HFFc6 (cell line): ENCODE data around the gene GPR137. TPM values are rescaled to one million over a fixed set of nuclear protein-coding genes. Genes with fewer than 3 reads are reported as not detected.
A peak's percentile ranks its signal among the peaks of the same experiment; 100 is the strongest.

ENCODE experiments used
- DNase-seq: peaks from one replicate; pipeline ENCODE4 v3.0.0-alpha.2; 2018
- H3K27ac Mint-ChIP-seq: 2 replicates; pipeline ENCODE4 v1.8.0; 2020; ENCODE audit warnings: mild to moderate bottlenecking, mixed read lengths
- H3K27me3 Mint-ChIP-seq: 2 replicates; pipeline ENCODE4 v1.8.0; 2021; ENCODE audit warnings: mild to moderate bottlenecking, moderate library complexity, mixed read lengths; ENCODE audit not compliant: insufficient read depth
- H3K36me3 Mint-ChIP-seq: 2 replicates; pipeline ENCODE4 v1.8.0; 2021; ENCODE audit warnings: low read depth, mixed read lengths
- H3K4me1 Mint-ChIP-seq: 2 replicates; pipeline ENCODE4 v1.8.0; 2020; ENCODE audit warnings: low read depth, mixed read lengths
- H3K4me3 Mint-ChIP-seq: 2 replicates; pipeline ENCODE4 v1.8.0; 2020; ENCODE audit warnings: mild to moderate bottlenecking, moderate library complexity, mixed read lengths
- H3K9me3 Mint-ChIP-seq: 2 replicates; pipeline ENCODE4 v1.8.0; 2020; ENCODE audit warnings: mild to moderate bottlenecking, mixed read lengths
- total RNA-seq, 6 experiments: library from RNA; stranded (reverse); fragmentation: NEBNext Ultra II Directional; extraction: Animal tissue kit (Norgen Biotek cat#: 25700); gene quantifications; 2 replicates in 1 of 6; 3 replicates in 5 of 6; pipeline ENCODE4 v1.2.3, GENCODE V29; 2021
- TF ChIP-seq, protein P1 (sequence below): fragments of 200-600 bp; sonication (generic); IDR thresholded peaks from 2 replicates; pipeline ENCODE4 v1.5.0; 2021; ENCODE audit warnings: antibody characterized with exemption, mild to moderate bottlenecking

The GPR137 gene
- total RNA-seq, 6 experiments from 2014 or later: 27.9 to 42.1 (median 34.7) TPM

- peak overlapping the region; percentile 99 for H3K27ac Mint-ChIP-seq
- H3K4me1 Mint-ChIP-seq: peaks cover 50% of the 10 kb centered on the region
- peak overlapping the region; percentile 96 for H3K4me3 Mint-ChIP-seq
- peak; percentile 82 for DNase-seq
- H3K36me3 Mint-ChIP-seq: peaks cover 21% of the 10 kb centered on the region
- TF ChIP-seq, protein P1, sequence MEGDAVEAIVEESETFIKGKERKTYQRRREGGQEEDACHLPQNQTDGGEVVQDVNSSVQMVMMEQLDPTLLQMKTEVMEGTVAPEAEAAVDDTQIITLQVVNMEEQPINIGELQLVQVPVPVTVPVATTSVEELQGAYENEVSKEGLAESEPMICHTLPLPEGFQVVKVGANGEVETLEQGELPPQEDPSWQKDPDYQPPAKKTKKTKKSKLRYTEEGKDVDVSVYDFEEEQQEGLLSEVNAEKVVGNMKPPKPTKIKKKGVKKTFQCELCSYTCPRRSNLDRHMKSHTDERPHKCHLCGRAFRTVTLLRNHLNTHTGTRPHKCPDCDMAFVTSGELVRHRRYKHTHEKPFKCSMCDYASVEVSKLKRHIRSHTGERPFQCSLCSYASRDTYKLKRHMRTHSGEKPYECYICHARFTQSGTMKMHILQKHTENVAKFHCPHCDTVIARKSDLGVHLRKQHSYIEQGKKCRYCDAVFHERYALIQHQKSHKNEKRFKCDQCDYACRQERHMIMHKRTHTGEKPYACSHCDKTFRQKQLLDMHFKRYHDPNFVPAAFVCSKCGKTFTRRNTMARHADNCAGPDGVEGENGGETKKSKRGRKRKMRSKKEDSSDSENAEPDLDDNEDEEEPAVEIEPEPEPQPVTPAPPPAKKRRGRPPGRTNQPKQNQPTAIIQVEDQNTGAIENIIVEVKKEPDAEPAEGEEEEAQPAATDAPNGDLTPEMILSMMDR: no peak
- H3K9me3 Mint-ChIP-seq: no peaks in the 10 kb centered on the region
- peaks cover 14% of the 10 kb centered on the region for H3K27me3 Mint-ChIP-seq
Observed at GRCh38 chr11:64268025-64268892, 17.4 kb upstream of the GPR137 start.

DNA sequence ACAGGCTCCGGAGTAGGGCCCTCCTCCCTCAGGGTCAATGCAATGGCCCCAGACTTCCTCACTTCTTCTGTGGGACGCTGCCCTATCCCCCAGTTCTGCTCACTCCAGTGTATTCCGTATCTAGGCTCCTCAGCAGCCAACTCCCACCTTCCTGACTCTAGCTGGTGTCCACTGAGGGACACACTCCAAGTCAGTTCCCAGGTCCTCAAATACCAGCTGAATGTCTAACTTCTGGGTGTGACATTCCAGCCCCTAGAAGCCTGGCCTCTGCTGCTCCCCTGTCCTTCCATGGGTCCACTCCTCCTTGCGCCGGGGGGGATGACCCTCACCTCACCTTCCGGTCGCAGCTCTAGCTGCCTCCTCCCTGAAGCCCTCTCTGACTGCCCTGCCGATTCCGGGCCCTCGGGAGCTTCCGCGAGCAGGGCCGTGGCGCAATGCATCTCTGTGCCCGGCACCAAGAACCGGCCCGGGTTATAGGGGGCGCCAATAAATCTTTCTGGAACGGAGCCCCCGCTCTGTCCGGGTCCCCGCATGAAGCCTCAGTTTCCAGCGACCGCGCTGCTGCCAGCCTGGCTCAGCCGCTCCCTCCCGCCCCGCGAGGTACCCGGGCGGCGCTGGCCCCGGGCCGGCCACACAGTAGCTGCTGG lies 16.6 kb upstream of the GPR137 start:
- Mint-ChIP-seq H3K36me3 (peaks cover 19% of the 10 kb centered on the region; the same call in 1 of the 2 replicates), H3K9me3 (no peaks in the 10 kb centered on the region), H3K27me3 (peaks cover 14% of the 10 kb centered on the region), H3K4me1 (peaks cover 48% of the 10 kb centered on the region), H3K27ac (peak overlapping the region; percentile 99), H3K4me3 (peak overlapping the region; percentile 96)
- DNase-seq: no peak
- TF ChIP-seq, protein P1: no peak; the same call in 1 of the 2 replicates

- Mint-ChIP-seq H3K27me3 (peaks cover 14% of the 10 kb centered on the region), H3K27ac (peak overlapping the region; percentile 99), H3K9me3 (no peaks in the 10 kb centered on the region), H3K4me3 (peak overlapping the region; percentile 96), H3K36me3 (peaks cover 19% of the 10 kb centered on the region; the same call in 1 of the 2 replicates), H3K4me1 (peaks cover 48% of the 10 kb centered on the region)
- peak; percentile 100 for DNase-seq
- TF ChIP-seq, protein P1: peak; percentile 42
Observed at GRCh38 chr11:64269540-64270220, 16.0 kb upstream of the GPR137 start.

DNA sequence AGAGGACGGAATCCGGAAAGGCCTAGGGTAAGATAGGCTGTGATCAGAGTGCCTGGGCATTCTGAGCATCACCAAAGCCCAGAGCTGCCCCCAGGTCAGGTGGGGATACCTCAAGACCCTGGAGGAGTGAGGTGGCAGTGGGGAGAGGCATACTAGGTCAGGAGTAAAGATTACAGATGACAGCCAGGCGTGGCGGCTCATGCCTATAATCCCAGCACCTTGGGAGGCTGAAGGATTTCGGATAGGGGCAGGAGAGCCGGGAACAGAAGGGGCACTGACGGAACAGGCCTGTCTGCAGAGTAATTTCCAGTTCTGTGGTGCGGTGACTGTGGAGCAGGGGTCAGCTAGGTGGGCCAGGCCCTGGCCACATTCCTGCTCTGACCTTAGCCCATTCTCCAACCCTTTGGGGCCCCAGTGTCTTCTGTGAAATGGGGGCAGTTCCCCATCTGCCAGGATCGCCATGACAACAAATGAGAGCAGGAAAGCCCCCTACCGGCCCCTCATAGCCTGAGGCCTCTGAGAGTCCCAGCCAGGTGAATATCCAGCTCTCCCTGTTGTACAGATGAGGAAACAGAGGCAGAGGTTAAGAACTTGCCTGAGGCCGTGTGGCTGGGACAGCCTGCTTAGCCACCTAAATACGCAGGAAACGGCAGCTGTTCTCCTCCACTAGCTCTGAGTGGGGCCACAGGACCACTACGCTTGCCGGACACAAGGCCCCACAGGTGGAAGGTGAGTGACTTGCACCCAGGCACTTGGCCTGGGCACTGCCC lies 10.4 kb upstream of the GPR137 start:
- H3K27me3 Mint-ChIP-seq: peaks cover 2% of the 10 kb centered on the region
- no peak for DNase-seq
- H3K9me3 Mint-ChIP-seq: no peaks in the 10 kb centered on the region
- no peak overlapping the region for H3K4me3 Mint-ChIP-seq
- H3K36me3 Mint-ChIP-seq: peaks cover 8% of the 10 kb centered on the region; the same call in 1 of the 2 replicates
- H3K27ac Mint-ChIP-seq: no peak overlapping the region
- TF ChIP-seq, protein P1: no peak
- H3K4me1 Mint-ChIP-seq: peaks cover 13% of the 10 kb centered on the region

GRCh38 chr11:64275841-64276240 lies 9.8 kb upstream of the GPR137 start:
- Mint-ChIP-seq H3K27me3 (no peaks in the 10 kb centered on the region; the same call in none of the 2 replicates), H3K36me3 (peaks cover 5% of the 10 kb centered on the region; the same call in 1 of the 2 replicates), H3K4me3 (no peak overlapping the region), H3K9me3 (no peaks in the 10 kb centered on the region), H3K4me1 (peaks cover 9% of the 10 kb centered on the region; the same call in 1 of the 2 replicates), H3K27ac (no peak overlapping the region)
- DNase-seq: no peak
- TF ChIP-seq, protein P1: no peak
